GM12892 (cell line): ENCODE measurements around the gene OR52E5.

Source experiments
- POLR2A ChIP-seq: IDR thresholded peaks from 2 replicates; pipeline ENCODE4 v1.6.1; 2011; ENCODE audit warnings: low read depth, low read length, control low read depth
- POLR2AphosphoS5 ChIP-seq: IDR thresholded peaks from 2 replicates; pipeline ENCODE4 v1.6.1; 2011; ENCODE audit warnings: low read depth, low read length, control low read depth
- TAF1 ChIP-seq: IDR thresholded peaks from 2 replicates; pipeline ENCODE4 v1.6.1; 2011; ENCODE audit warnings: low read depth, mild to moderate bottlenecking, control low read depth, low read length, borderline replicate concordance

- TF ChIP-seq POLR2AphosphoS5 (no peak), POLR2A (no peak), TAF1 (no peak)
Observed at GRCh38 chr11:5937868-5938602, 45.0 kb downstream of the OR52E5 start.
